Activated CD4-positive, alpha-beta T cell treated with anti-CD3 and anti-CD28 coated beads for 1 hour (primary cell): ENCODE measurements around the gene IRAK3.

Source experiments
- DNase-seq: peaks from one replicate; pipeline ENCODE4 v3.0.0-alpha.2; 2020

The IRAK3 gene

GRCh38 chr12:66188584-66189485 is at the start of gene IRAK3:
Gene IRAK3, plus strand, starts transcription at chr12:66189214. Its CDS starts 86 bp downstream, at chr12:66189300.
- DNase-seq, result peak; percentile 9

- DNase-seq, result no peak
These were observed 49.7 kb upstream of the IRAK3 start for GRCh38 chr12:66139328-66139727.

GRCh38 chr12:66140731-66141130 is 48.3 kb upstream of the IRAK3 start:
- DNase-seq, result no peak

GRCh38 chr12:66141299-66141698 is 47.7 kb upstream of the IRAK3 start:
- DNase-seq, result no peak

- no peak for DNase-seq
These were observed 46.2 kb upstream of the IRAK3 start for GRCh38 chr12:66142826-66143225.

- DNase-seq, result no peak
These were observed 45.1 kb upstream of the IRAK3 start for GRCh38 chr12:66143868-66144267.

GRCh38 chr12:66144791-66145754 is 43.9 kb upstream of the IRAK3 start:
- no peak for DNase-seq

GRCh38 chr12:66149702-66150398 is 39.2 kb upstream of the IRAK3 start:
- DNase-seq, result no peak

GRCh38 chr12:66152732-66153131 is 36.3 kb upstream of the IRAK3 start:
- no peak for DNase-seq

GRCh38 chr12:66154776-66155175 is 34.2 kb upstream of the IRAK3 start:
- no peak for DNase-seq

GRCh38 chr12:66156654-66157053 is 32.4 kb upstream of the IRAK3 start:
- DNase-seq, result no peak

- no peak for DNase-seq
These were observed 29.9 kb upstream of the IRAK3 start for GRCh38 chr12:66159123-66159522.

- no peak for DNase-seq
These were observed 28.3 kb upstream of the IRAK3 start for GRCh38 chr12:66160704-66161103.

GRCh38 chr12:66162701-66163100 is 26.3 kb upstream of the IRAK3 start:
- DNase-seq, result no peak

- DNase-seq, result no peak
These were observed 25.7 kb upstream of the IRAK3 start for GRCh38 chr12:66163289-66163688.

- DNase-seq, result no peak
These were observed 24.6 kb upstream of the IRAK3 start for GRCh38 chr12:66164349-66164821.

- no peak for DNase-seq
These were observed 23.9 kb upstream of the IRAK3 start for GRCh38 chr12:66165141-66165540.

GRCh38 chr12:66166561-66166960 is 22.5 kb upstream of the IRAK3 start:
- no peak for DNase-seq

- DNase-seq, result no peak
These were observed 20.6 kb upstream of the IRAK3 start for GRCh38 chr12:66168410-66168809.

- DNase-seq, result peak; percentile 73
These were observed 19.5 kb upstream of the IRAK3 start, which contains the start of gene TMBIM4 for GRCh38 chr12:66169221-66170170. Gene TMBIM4, minus strand, starts transcription at chr12:66169996. Its CDS starts 45 bp downstream, at chr12:66169951.

- no peak for DNase-seq
These were observed 18.4 kb upstream of the IRAK3 start for GRCh38 chr12:66170606-66171005.
